DMS53 treated with DMSO at 0.1 percent for 48 hours (cell line): ENCODE data around the gene RAB11FIP5.

ENCODE experiments used
- DNase-seq: peaks from one replicate; lab custom pipeline; 2025; ENCODE audit not compliant: unreplicated experiment; lab: John Stamatoyannopoulos, UW

The RAB11FIP5 gene

GRCh38 chr2:73085691-73086090, 27.1 kb downstream of the RAB11FIP5 start:
- DNase-seq: peak; percentile 49

- no peak for DNase-seq
Observed at GRCh38 chr2:73084971-73085370, 27.8 kb downstream of the RAB11FIP5 start.

GRCh38 chr2:73083886-73084800, 28.6 kb downstream of the RAB11FIP5 start:
- DNase-seq: no peak

- DNase-seq: no peak
Observed at GRCh38 chr2:73082523-73083410, 30.0 kb downstream of the RAB11FIP5 start.

GRCh38 chr2:73081181-73081671, 31.5 kb downstream of the RAB11FIP5 start:
- no peak for DNase-seq

GRCh38 chr2:73080321-73081131, 32.2 kb downstream of the RAB11FIP5 start:
- no peak for DNase-seq

- no peak for DNase-seq
Observed at GRCh38 chr2:73079636-73080035, 33.1 kb downstream of the RAB11FIP5 start.

- DNase-seq: no peak
Observed at GRCh38 chr2:73078457-73079411, 34.0 kb downstream of the RAB11FIP5 start.

GRCh38 chr2:73077424-73077795, 35.3 kb downstream of the RAB11FIP5 start:
- no peak for DNase-seq

GRCh38 chr2:73076701-73077423, 35.9 kb downstream of the RAB11FIP5 start:
- DNase-seq: no peak

- DNase-seq: no peak
Observed at GRCh38 chr2:73075477-73076373, 37.0 kb downstream of the RAB11FIP5 start.

- DNase-seq: no peak
Observed at GRCh38 chr2:73074110-73075069, 38.4 kb downstream of the RAB11FIP5 start.

GRCh38 chr2:73072416-73072815, 40.3 kb downstream of the RAB11FIP5 start:
- no peak for DNase-seq

- DNase-seq: peak; percentile 23
Observed at GRCh38 chr2:73072129-73072395, 40.7 kb downstream of the RAB11FIP5 start.

GRCh38 chr2:73071360-73072128, 41.2 kb downstream of the RAB11FIP5 start, which contains the start of gene SFXN5:
TSS of gene SFXN5 (minus strand) at chr2:73071712. CDS start at chr2:73071705, 7 bp downstream.
- DNase-seq: peak; percentile 90

- DNase-seq: no peak
Observed at GRCh38 chr2:73070643-73071359, 41.9 kb downstream of the RAB11FIP5 start.
